ENCODE measurements around the gene LAMB4.

GRCh38 chr7:108164946-108165345 lies 34.8 kb upstream of the LAMB4 start:
- TF ChIP-seq CTCF (IDR thresholded peaks at IDR 0.05; ENCODE audit: low read length) (no peak), EZH2 (optimal IDR thresholded peaks at IDR 0.05; ENCODE audit: low read depth, low read length) (no peak), EZH2phosphoT487 (IDR thresholded peaks at IDR 0.05; ENCODE audit: low read length) (no peak)
